ENCODE results near the gene PLCXD3.

PLCXD3 gene

GRCh38 chr5:41412496-41412895 is 97.9 kb downstream of the PLCXD3 start:
- FAIRE-seq: no peak

GRCh38 chr5:41410737-41411136 is 99.7 kb downstream of the PLCXD3 start:
- FAIRE-seq: no peak

DNA sequence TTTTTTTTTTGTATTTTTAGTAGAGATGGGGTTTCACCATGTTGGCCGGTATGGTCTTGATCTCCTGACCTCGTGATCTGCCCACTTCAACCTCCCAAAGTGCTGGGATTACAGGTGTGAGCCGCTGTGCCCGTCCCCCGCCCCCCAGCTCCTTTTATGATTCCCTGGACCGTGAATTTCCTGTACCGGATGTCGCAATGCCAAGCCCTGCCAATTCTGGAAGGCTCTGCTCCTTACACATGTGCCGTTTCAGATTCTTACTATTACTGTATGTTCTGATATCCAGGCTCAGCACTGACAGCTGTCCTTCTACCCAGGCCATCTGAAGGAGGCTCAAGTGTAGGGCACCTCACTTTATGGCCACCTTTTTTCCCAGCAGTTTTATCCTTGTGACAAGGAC is 100.1 kb downstream of the PLCXD3 start:
- FAIRE-seq: no peak

GRCh38 chr5:41408676-41409443 is 101.5 kb downstream of the PLCXD3 start:
- FAIRE-seq: no peak

DNA sequence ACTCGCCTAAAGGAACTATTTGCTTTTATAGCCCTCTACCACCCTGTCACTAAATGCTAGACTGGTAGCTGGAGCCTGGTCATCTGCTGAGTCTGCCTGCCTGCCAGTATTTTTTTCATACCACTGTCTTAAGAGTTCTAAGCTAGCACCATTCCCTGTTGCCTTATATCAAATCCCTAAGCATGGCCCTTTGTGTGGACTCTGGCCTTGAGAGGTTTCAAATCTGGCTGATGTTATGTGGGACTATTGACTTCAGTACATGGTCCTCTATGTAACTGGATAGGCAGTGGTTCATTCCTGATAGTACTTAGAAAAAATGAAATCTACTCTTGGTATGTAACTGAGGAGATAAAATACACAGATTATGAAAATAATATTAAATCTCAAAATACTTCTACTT is 103.5 kb downstream of the PLCXD3 start:
- peak; percentile 23 for FAIRE-seq

DNA sequence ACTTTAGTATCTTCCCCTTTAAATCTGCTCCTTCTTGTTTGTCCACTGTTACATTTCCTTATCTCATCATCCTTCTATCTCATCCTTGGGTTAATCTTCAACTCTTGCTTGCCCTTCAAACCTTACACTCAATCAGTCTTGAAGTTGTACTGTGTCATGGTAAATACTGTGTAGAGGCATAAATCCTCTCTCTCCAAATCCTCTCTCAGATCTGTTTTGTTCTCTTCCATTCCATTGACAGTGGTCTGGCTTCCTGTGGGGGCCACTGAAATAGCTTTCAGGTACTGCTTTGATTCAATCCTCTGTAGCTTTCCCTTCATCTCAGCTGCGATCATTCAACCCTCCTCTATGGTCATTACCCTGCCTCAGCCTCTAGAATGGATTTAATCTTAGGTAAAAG is 104.0 kb downstream of the PLCXD3 start:
- no peak for FAIRE-seq

DNA sequence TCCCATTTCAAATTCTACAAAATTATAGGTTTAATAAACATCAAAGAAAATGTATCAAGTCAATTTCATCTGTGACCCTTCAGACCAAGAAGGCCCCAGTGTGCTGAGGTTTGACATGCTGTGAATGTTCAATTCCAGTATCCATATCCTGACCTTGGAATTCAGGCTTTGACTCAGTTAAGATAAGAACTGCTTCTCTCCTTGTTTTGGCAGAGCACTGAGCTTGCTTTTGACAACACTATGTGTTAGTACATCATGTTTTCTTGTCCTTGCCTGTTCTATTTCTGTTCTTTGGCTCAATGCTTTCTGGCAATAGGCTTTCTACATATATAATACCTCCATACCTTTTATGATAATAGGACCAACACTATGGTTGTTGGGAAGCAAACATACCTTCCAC is 105.6 kb downstream of the PLCXD3 start:
- FAIRE-seq: no peak

DNA sequence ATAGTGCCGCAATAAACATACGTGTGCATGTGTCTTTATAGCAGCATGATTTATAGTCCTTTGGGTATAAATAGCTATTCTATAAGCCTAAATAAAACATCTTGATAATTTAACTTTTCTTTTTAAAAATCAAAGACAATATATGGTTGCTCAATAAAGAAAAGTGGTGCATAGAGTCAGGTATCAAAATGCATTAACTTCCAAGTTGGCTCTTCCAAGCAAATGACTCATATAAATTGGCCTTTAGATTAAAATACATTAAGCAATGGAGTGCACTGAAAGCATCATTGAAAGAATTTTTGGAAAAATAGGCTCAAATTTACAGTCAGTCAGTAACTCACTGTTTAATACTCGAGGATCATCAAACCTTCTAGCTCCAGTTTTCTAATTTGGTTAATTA is 106.6 kb downstream of the PLCXD3 start:
- FAIRE-seq: no peak

GRCh38 chr5:41402845-41403244 is 107.6 kb downstream of the PLCXD3 start:
- FAIRE-seq: no peak

DNA sequence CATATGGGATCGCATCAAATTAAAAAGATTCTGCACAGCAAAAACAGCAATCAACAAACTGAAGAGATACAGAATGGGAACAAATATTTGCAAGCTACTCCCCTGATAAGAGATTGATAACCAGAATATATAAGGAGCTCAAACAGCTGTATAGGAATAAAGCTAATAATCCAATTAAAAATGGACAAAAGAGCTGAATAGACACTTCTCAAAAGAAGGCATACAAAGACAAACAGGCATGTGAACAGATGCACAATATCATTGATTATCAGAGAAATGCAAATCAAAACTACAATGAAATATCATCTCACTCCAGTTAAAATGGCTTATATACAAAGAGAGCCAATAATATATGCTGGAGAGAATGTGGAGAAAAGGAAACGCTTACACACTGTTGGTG is 110.6 kb downstream of the PLCXD3 start:
- FAIRE-seq: no peak

GRCh38 chr5:41392016-41392415 is 118.4 kb downstream of the PLCXD3 start:
- FAIRE-seq: no peak

- FAIRE-seq: no peak
These were observed 135.8 kb downstream of the PLCXD3 start for GRCh38 chr5:41374631-41375030.

GRCh38 chr5:41373230-41373629 is 137.2 kb downstream of the PLCXD3 start:
- no peak for FAIRE-seq

DNA sequence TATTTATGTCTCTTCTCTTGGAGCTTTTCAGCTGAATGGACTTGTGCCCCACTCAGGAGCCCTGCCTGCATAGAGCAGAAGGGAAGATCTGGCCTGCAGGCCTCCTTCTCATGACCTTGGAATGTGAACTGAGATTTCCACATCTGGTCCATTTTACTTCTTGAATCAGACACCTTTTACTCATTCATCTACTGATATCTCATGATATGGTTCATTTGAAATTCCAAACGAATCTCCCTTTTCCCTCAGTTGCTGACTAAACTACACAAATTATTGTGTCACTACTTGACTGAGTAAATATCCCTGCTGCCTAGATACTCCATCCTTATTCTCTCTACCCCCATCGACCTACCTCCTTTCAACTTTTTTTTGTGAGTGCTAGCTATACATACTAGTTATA is 138.7 kb downstream of the PLCXD3 start:
- no peak for FAIRE-seq

DNA sequence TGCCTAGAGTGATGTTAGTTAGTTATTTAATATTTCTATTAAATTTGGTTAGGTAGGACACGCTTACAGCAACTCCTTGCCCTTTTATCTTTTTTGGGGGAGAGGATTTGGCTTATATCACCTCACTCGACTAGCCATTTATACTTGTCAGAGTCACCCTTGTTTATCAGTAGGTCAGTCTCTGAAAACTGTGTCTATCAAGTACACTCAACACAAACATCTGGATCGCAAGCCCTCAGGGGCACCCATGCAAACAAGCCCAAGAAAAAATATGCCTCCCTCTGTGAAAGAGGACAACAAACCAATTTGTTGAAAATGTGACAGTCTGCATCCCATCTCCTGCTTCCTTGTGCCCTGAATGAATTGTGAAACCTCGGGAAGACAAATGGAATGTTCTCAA is 139.9 kb downstream of the PLCXD3 start:
- no peak for FAIRE-seq

DNA sequence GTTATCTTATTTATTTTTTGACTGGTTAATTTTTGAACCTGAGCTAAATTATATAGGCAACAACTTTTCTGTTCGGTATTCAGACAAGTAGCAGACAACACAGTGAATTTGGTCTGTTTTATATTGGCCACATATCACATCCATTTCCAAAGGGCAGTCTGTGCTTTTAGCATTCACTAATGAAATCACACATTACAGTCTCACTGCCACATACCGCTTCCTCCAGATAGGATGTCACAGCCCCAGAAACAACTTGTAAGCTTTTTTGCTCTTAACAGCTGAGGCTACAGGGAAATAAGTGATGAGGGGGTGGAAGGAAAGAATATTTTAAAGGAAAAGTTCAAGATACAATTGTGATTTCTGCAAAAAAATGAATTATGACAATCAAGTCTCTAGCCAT is 140.6 kb downstream of the PLCXD3 start:
- no peak for FAIRE-seq

DNA sequence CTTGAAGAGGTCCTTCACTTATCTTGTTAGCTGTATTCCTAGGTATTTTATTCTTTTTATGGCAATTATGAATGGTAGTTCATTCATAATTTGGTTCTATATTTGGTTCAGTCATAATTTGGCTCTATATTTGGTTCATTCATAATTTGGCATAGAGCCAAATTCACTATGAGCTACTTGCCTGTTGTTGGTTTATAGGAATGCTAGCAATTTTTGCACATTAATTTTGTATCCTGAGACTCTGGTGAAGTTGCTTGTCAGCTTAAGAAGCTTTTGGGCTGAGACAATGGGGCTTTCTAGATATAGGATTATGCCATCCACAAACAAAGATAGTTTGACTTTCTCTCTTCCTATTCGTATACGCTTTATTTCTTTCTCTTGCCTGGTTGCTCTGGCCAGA is 142.2 kb downstream of the PLCXD3 start:
- no peak for FAIRE-seq

- FAIRE-seq: no peak
These were observed 145.0 kb downstream of the PLCXD3 start for GRCh38 chr5:41365369-41365768.

GRCh38 chr5:41364346-41364745 is 146.1 kb downstream of the PLCXD3 start:
- FAIRE-seq: no peak

DNA sequence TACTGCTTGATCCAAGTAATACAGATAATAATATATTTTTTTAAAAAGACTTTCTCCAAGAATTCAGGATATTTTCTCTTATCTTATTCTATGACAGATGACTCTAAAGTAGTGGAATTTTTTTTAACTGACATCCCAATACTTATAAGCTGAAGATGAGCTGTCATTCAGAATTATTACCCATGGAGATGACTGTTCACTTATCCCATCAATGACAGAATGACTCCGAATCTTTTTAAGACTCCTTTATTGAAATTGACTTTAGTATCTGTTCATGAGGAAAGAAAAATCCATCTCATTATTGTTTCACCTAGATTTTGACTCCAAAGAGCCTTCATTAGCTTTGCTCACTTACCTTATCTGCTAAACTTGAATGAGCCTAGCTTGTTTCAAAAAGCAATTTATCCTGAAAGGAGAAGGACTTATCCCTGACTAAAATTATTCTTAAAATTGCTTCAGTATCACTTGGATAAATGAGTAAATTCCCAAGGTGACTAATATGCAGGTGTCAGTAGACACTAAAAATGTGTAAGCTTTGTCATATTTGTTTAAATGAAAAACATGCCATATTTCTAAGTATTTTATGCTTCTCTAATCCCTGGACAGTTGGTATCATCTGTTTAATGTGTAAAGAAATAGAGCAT is 146.9 kb downstream of the PLCXD3 start:
- FAIRE-seq: no peak

GRCh38 chr5:41356786-41357185 is 153.6 kb downstream of the PLCXD3 start:
- no peak for FAIRE-seq

- no peak for FAIRE-seq
These were observed 160.6 kb downstream of the PLCXD3 start for GRCh38 chr5:41349846-41350245.

DNA sequence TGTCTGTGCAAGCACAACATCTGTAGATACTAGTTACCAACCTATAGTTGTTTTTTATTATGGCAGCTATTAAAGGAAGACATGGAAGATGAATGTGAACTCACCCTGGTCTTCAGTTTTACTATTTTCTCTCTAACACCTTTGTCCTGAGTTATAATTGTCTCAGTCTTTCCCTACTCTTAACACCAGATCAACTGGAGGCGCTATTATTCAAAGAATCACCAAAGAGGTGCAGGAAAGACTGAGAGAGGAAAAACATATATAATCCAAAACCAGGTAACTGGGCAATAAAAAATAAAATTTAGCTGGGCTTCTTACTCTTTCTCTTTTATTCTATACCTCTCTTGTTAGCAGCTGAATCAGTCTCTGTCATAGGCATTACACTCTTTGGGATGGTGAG is 162.8 kb downstream of the PLCXD3 start:
- FAIRE-seq: no peak

DNA sequence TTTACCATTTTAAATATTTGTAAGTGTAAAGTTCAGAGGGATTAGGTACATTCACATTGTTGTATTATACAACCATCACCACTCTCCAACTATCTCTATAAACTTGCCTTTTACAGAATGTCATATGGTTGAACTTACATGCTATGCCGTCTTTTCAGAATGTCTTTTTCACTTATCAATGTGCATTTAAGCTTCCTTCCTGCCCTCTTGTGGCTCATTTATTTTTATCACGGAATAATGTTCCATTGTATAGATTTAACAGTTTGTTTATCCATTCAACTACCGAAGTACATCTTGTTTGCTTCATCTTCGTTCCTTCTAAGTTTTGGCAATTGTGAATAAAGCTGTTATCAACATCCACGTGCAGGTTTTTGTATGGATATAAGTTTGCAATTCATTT is 163.8 kb downstream of the PLCXD3 start:
- no peak for FAIRE-seq

DNA sequence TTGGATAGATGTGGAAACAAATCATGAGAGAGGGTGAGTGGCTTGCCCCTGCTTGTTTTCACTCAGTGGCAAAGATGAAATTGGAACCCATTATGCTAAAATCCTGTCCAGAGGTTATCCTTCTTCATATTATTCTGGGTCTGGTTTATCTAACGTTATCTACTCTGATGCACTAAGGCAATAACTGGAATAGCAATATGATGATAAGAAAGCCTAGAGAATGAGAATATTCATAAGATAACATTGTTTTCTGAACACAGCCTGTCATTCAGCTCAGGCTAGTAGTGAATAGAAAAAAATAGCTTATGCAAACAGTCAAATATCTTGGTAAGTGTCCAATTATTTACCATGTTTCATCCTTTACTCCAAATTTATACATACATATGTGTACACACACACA is 165.1 kb downstream of the PLCXD3 start:
- FAIRE-seq: no peak

Data from A204.1 (cell line).